Measurements from ENCODE around the gene SLC44A5. TPM values are rescaled to one million over a fixed set of nuclear protein-coding genes. Genes with fewer than 3 reads are reported as not detected.
"Not testable (repeated sequence)": the region's sequence is repeated elsewhere in the genome, so short reads cannot be mapped to it uniquely, and the experiment has no call there.

Gene SLC44A5
- total RNA-seq (1 to 10 TPM in 3 of 7 donors, under 1 TPM in 4; 0.28 to 4.0 (median 0.98) TPM), polyA plus RNA-seq (1 to 10 TPM in 1 of 3 donors, under 1 TPM in 2; 0.30 to 1.2 (median 0.76) TPM)
- long read RNA-seq, donor 1 = 0 reads
- long read RNA-seq, donor 2 = 0 reads

DNA sequence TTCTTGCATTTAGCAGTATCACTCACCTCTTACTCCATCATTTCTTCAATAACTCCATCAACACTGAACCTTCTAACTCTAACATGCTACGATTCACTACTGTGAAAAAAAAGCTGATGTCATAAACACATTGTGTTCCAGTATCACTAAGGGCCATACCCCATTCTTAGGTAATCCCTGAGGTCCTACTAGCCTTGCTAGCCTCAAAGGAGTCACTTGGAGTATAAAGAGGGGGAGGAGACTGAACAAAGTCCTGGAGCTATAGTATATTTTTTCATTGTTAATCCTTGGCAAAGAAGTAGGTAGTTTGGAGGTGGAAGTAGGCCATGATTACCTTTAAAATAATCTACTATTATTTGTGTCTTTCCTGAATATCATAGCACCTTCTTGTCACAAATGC is at the start of gene SLC44A5:
Gene SLC44A5, minus strand, starts transcription at position 101 of the 400 bp plus-strand sequence. CDS start 69,667 bp downstream, outside the sequence.
- H3K4me3 ChIP-seq = no peak within 1 kb of the TSS
- no peak for TF ChIP-seq CTCF (IDR thresholded peaks at IDR 0.05 in 8 of 11, conservative IDR thresholded peaks at IDR 0.05 in 3 of 11)
- TF ChIP-seq POLR2AphosphoS5 (IDR thresholded peaks at IDR 0.05) = no peak
- TF ChIP-seq POLR2A (IDR thresholded peaks at IDR 0.05) = no peak
- intact Hi-C loops (cut with DNase I; ENCODE audit: low total_unique reads) = no loop called here
- peaks cover 0 to 48% (median 29%) of the 10 kb centered on the region in 7 donors for H3K27me3 ChIP-seq (replicated peaks in 1 of 7)
- DNase-seq = no peak
- no peak within 1 kb of the TSS for H3K27ac ChIP-seq
- no peaks in the 10 kb centered on the region for H3K36me3 ChIP-seq
- no peaks in the 10 kb centered on the region for H3K9me3 ChIP-seq
- 73 to 88% (median 79%) methylated on average over 1 of the region's 1 CpG for WGBS, 5 donors
- peaks cover 0 to 20% (median 16%) of the 10 kb centered on the region in 6 donors for H3K4me1 ChIP-seq

DNA sequence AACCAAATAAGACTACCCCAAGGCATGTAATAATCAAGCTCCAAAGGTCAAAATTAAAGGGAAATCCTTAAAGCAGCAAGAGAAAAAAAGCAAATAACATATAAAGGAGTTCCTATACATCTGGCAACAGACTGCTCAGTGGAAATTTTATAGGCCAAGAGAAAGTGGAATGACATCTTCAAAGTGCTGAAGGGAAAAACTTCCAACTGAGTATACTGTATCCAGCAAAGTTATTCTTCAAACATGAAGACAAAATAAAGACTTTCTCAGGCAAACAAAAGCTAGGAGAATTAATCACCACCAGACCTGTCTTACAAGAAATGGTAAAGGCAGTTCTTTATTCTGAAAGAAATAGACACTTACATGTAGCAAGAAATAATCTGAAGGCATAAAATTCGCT is 45.0 kb upstream of the SLC44A5 start:
- Histone ChIP-seq H3K27ac (no peak overlapping the region), H3K4me3 (no peak overlapping the region), H3K27me3 (replicated peaks in 1 of 7) (no peaks in the 10 kb centered on the region), H3K36me3 (no peaks in the 10 kb centered on the region), H3K4me1 (no peaks in the 10 kb centered on the region), H3K9me3 (peaks cover 3 to 39% (median 27%) of the 10 kb centered on the region in 8 donors)
- DNase-seq = no peak
- WGBS, 5 donors = 54 to 79% (median 69%) methylated on average over 1 of the region's 1 CpG
- intact Hi-C loops (cut with DNase I; ENCODE audit: low total_unique reads) = no loop called here
- TF ChIP-seq POLR2AphosphoS5 (IDR thresholded peaks at IDR 0.05) (no peak), CTCF (IDR thresholded peaks at IDR 0.05 in 8 of 11, conservative IDR thresholded peaks at IDR 0.05 in 3 of 11) (no peak), POLR2A (IDR thresholded peaks at IDR 0.05) (no peak)

DNA sequence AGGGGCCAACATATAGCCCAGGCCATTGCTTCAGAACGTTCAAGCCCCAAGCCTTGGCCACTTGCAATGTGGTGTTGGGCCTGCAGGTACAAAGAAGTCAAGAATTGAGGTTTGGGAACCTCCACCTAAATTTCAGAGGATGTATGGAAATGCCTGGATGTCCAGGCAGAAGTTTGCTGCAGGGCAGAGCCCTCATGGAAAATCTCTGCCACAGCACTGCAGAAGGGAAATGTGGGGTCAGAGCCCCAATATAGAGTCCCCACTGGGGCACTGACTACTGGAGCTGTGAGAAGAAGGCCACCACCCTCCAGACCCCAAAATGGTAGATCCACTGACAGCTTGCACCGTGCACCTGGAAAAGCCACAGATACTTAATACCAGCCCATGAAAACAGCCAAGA is 36.3 kb upstream of the SLC44A5 start:
- DNase-seq; H3K4me3 ChIP-seq; H3K27ac ChIP-seq; H3K36me3 ChIP-seq; intact Hi-C loops (cut with DNase I; ENCODE audit: low total_unique reads); H3K27me3 ChIP-seq (replicated peaks in 1 of 7); H3K4me1 ChIP-seq: not testable (repeated sequence)
- WGBS, 5 donors = 66 to 79% (median 74%) methylated on average over 2 of the region's 2 CpGs
- peaks cover 3 to 23% (median 19%) of the 10 kb centered on the region in 8 donors for H3K9me3 ChIP-seq

DNA sequence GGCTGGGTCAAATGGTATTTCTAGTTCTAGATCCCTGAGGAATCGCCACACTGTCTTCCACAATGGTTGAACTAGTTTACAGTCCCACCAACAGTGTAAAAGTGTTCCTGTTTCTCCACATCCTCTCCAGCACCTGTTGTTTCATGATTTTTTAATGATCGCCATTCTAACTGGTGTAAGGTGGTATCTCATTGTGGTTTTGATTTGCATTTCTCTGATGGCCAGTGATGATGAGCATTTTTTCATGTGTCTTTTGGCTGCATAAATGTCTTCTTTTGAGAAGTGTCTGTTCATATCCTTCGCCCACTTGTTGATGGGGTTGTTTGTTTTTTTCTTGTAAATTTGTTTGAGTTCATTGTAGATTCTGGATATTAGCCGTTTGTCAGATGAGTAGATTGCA is 34.2 kb upstream of the SLC44A5 start:
- DNase-seq; H3K36me3 ChIP-seq; intact Hi-C loops (cut with DNase I; ENCODE audit: low total_unique reads); H3K4me3 ChIP-seq; H3K27me3 ChIP-seq (replicated peaks in 1 of 7); H3K27ac ChIP-seq; H3K4me1 ChIP-seq: not testable (repeated sequence)
- WGBS, 5 donors = 81 to 93% (median 90%) methylated on average over 2 to 4 of the region's 4 CpGs
- H3K9me3 ChIP-seq = peaks cover 3 to 23% (median 19%) of the 10 kb centered on the region in 8 donors

DNA sequence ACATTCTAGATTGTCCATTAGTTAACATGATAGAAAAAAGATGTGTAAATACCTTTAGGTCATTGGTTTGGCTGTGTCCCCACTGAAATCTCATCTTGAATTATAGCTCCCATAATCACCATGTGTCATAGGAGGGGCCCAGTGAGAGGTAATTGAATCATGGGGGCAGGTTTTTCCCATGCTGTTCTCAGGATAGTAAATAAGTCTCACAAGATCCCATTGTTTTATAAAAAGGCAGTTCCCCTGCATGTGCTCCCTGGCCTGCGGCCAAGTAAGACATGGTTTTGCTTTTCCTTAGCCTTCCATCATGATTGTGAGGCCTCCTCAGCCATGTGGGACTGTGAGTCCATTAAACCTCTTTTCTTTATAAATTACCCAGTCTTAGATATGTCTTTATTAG is 32.5 kb upstream of the SLC44A5 start:
- no peak for DNase-seq
- TF ChIP-seq POLR2AphosphoS5 (IDR thresholded peaks at IDR 0.05) = no peak
- no peak for TF ChIP-seq POLR2A (IDR thresholded peaks at IDR 0.05)
- no peak for TF ChIP-seq CTCF (IDR thresholded peaks at IDR 0.05 in 8 of 11, conservative IDR thresholded peaks at IDR 0.05 in 3 of 11)
- Histone ChIP-seq H3K27ac (no peak overlapping the region), H3K27me3 (replicated peaks in 1 of 7) (no peaks in the 10 kb centered on the region), H3K4me3 (no peak overlapping the region), H3K4me1 (no peaks in the 10 kb centered on the region), H3K36me3 (no peaks in the 10 kb centered on the region), H3K9me3 (peaks cover 3 to 23% (median 19%) of the 10 kb centered on the region in 8 donors)
- 30 to 64% (median 62%) methylated on average over 1 of the region's 1 CpG for WGBS, 5 donors
- intact Hi-C loops (cut with DNase I; ENCODE audit: low total_unique reads) = no loop called here

All from spleen (tissue), 13 donors.